Prostate gland (tissue), 2 donors: Measurements from ENCODE around the gene THBS1. TPM values are rescaled to one million over a fixed set of nuclear protein-coding genes. Genes with fewer than 3 reads are reported as not detected.
A peak's percentile ranks its signal among the peaks of the same experiment; 100 is the strongest.

Source experiments
- DNase-seq: peaks from one replicate; pipeline ENCODE4 v3.0.0-alpha.2; 2019; ENCODE audit warnings: low spot score
- H3K27ac ChIP-seq, 2 donors: fragments of 200-600 bp; sonication (generic); 2 replicates each; pipeline ENCODE4 v1.5.1; 2017 to 2019
- H3K27me3 ChIP-seq: fragments of 200-600 bp; sonication (generic); replicated peaks from 2 replicates; pipeline ENCODE4 v1.5.1; 2019; ENCODE audit not compliant: insufficient read depth
- H3K36me3 ChIP-seq, 2 donors: fragments of 200-600 bp; sonication (generic); 1 replicate in 1 of 2; 2 replicates in 1 of 2; pipeline versions ENCODE4 v1.5.1 to v1.8.1; 2017 to 2019
- H3K4me1 ChIP-seq: fragments of 200-600 bp; sonication (generic); replicated peaks from 2 replicates; pipeline ENCODE4 v1.5.1; 2019
- H3K4me3 ChIP-seq, 2 donors: fragments of 200-600 bp; sonication (generic); 2 replicates each; pipeline ENCODE4 v1.5.1; 2017 to 2019
- H3K9me3 ChIP-seq: fragments of 200-600 bp; sonication (generic); 2 replicates; pipeline ENCODE4 v1.5.1; 2017
- CTCF ChIP-seq, 4 experiments: fragments of 200-600 bp in 2 of 4; fragments of 450-650 bp in 2 of 4; sonication (generic) in 2 of 4; IDR thresholded peaks; 1 replicate in 3 of 4; 2 replicates in 1 of 4; pipeline ENCODE4 v1.5.1; 2016 to 2019; ENCODE audit warnings: antibody characterized with exemption in 4 of 4, mild to moderate bottlenecking in 2 of 4, moderate library complexity in 2 of 4
- POLR2A ChIP-seq: fragments of 450-650 bp; IDR thresholded peaks from one replicate; pipeline ENCODE4 v1.6.1; 2016; ENCODE audit warnings: antibody characterized with exemption, mild to moderate bottlenecking
- POLR2AphosphoS5 ChIP-seq: sonication (generic); formaldehyde crosslinking; IDR thresholded peaks from one replicate; pipeline ENCODE4 v1.6.1; 2017; ENCODE audit warnings: antibody characterized with exemption
- WGBS: methylation state at CpG from one replicate; pipeline ENCODE4 v1.1.5; 2018; 5-methylcytosine and 5-hydroxymethylcytosine counted together
- intact Hi-C: fragments of 100-400 bp; cut with DNase I; formaldehyde crosslinking; loops from one replicate; pipeline ENCODE4 v1.14.2; 2022
- total RNA-seq, 2 donors: library from RNA; depleted of rRNA; stranded (reverse); fragments of >200 nt; gene quantifications; one replicate each; pipeline ENCODE4 v1.1.0, GENCODE V29; 2016

THBS1 gene
- total RNA-seq, 2 donors from 2014 or later: 50.1 to 95.7 TPM

DNA sequence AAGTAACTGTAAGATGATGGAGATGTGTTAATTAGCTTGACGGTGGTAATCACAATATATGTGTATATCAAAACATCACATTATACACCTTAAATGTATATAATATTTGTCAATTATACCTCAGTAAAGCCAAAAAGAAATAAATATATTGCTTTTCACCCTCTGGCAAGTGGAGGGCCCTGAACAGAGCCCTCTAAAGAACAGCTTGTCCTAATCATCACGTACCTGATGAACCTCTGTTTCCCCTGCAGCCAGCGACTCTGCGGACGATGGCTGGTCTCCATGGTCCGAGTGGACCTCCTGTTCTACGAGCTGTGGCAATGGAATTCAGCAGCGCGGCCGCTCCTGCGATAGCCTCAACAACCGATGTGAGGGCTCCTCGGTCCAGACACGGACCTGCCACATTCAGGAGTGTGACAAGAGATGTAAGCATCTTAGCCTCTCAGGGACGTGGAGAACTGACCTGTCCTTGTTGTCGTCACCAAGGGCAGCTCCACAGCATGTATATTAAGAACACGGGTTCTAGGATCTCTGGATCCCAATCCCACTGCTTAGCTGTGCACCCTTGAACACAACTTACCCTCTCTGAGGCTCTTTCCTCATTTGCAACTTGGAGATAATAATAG lies 6.3 kb downstream of the THBS1 start:
- Histone ChIP-seq H3K4me1 (no peaks in the 10 kb centered on the region), H3K9me3 (no peaks in the 10 kb centered on the region), H3K27ac (peak overlapping the region in 1 of 2 donors; percentile 15), H3K27me3 (no peaks in the 10 kb centered on the region), H3K36me3 (no peaks in the 10 kb centered on the region), H3K4me3 (no peak overlapping the region)
- intact Hi-C loops: no loop called here
- 90% methylated on average over 17 of the region's 17 CpGs for WGBS
- no peak for DNase-seq
- TF ChIP-seq CTCF (IDR thresholded peaks at IDR 0.05): no peak
- TF ChIP-seq POLR2A: no peak
- no peak for TF ChIP-seq POLR2AphosphoS5

DNA sequence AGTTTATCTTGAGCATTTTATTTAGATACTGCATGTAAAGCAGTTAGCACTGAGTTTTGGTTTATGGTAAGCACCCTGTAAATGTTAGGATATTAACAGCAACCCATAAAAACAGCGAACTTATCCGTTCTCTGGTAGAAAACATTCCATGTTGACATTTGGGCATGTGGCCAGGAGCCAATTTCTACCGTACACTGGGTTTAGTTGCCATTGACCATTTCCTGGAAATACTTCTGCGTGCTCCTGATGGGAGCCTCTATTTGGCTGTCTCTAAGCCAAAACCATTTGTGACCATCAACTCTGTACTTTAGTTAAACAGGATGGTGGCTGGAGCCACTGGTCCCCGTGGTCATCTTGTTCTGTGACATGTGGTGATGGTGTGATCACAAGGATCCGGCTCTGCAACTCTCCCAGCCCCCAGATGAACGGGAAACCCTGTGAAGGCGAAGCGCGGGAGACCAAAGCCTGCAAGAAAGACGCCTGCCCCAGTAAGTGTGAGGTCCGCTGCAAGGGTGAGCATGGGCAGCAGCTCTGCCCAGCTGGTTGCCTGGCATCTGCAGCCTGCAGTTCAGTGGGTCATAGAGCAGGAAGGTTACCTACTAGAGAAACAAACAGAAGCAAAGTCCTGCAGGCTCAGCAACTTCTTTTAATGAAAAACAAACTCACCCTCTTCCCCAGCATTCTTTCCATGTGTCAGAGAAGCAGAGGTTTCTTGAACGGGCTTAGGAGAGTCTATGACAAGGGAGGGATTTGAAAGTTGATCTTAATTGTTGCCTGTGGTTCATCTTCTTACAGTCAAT lies 7.1 kb downstream of the THBS1 start:
- no peak overlapping the region for H3K27ac ChIP-seq
- H3K27me3 ChIP-seq: no peaks in the 10 kb centered on the region
- no peaks in the 10 kb centered on the region for H3K9me3 ChIP-seq
- 74% methylated on average over 13 of the region's 13 CpGs for WGBS
- H3K4me1 ChIP-seq: no peaks in the 10 kb centered on the region
- peak; percentile 41 for DNase-seq
- intact Hi-C loops: no loop called here
- H3K36me3 ChIP-seq: no peaks in the 10 kb centered on the region
- TF ChIP-seq POLR2AphosphoS5 (peak; percentile 18), POLR2A (no peak)
- H3K4me3 ChIP-seq: no peak overlapping the region

DNA sequence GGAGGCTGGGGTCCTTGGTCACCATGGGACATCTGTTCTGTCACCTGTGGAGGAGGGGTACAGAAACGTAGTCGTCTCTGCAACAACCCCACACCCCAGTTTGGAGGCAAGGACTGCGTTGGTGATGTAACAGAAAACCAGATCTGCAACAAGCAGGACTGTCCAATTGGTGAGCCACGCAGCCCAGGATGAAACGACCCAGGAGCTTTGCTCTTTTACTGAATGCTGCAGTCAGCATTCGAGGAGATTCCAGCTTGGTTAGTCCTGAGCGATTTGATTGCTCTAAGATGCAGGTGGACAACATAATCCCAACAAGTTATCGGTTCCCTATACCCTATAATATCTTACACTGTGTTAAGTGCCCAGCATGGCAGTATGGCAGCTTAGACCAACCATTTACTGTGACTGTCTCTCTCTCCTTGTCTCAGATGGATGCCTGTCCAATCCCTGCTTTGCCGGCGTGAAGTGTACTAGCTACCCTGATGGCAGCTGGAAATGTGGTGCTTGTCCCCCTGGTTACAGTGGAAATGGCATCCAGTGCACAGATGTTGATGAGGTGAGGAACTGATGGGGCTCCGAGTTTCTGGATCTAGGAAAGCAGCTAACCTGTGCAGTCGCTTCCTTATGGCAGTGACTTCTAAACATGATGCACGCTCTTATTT lies 7.8 kb downstream of the THBS1 start:
- Histone ChIP-seq H3K9me3 (no peaks in the 10 kb centered on the region), H3K4me1 (no peaks in the 10 kb centered on the region), H3K4me3 (no peak overlapping the region)

DNA sequence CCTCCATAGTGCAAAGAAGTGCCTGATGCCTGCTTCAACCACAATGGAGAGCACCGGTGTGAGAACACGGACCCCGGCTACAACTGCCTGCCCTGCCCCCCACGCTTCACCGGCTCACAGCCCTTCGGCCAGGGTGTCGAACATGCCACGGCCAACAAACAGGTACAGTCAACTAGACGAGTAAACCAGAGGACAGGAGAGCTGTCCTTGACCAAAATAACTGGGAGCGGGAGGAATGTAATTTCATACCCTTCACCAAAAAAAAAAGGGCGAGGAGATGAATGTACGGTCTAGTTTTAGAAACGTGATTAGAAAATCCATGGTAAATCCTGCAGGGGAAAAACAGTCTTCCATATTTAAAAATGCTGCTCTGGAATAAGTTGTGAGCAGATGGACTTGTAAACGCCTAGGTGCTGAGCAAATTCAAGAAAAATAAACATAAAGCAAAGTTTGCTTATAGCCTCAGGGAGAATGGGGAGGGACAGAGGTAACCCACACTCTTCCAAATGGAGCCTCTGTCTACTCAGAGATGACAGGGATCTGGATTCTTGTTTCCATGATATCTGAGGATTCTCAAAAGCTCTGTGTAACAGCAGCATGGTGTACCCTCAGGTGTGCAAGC lies 8.4 kb downstream of the THBS1 start:
- H3K9me3 ChIP-seq: no peaks in the 10 kb centered on the region
- no peaks in the 10 kb centered on the region for H3K36me3 ChIP-seq
- no peaks in the 10 kb centered on the region for H3K4me1 ChIP-seq
- WGBS: 88% methylated on average over 14 of the region's 14 CpGs
- no peak overlapping the region for H3K27ac ChIP-seq
- no peak overlapping the region for H3K4me3 ChIP-seq
- H3K27me3 ChIP-seq: no peaks in the 10 kb centered on the region
- TF ChIP-seq CTCF (IDR thresholded peaks at IDR 0.05): no peak
- TF ChIP-seq POLR2A: no peak
- TF ChIP-seq POLR2AphosphoS5: no peak
- no peak for DNase-seq
- intact Hi-C loops: no loop called here

More for the DNA sequence above, 7.8 kb downstream of the THBS1 start:
- H3K27me3 ChIP-seq: no peaks in the 10 kb centered on the region
- WGBS: 93% methylated on average over 13 of the region's 13 CpGs
- DNase-seq: no peak
- no peak overlapping the region for H3K27ac ChIP-seq
- intact Hi-C loops: no loop called here
- no peaks in the 10 kb centered on the region for H3K36me3 ChIP-seq
- no peak for TF ChIP-seq POLR2A
- no peak for TF ChIP-seq POLR2AphosphoS5
- TF ChIP-seq CTCF (IDR thresholded peaks at IDR 0.05): no peak
